HFF-Myc (cell line): ENCODE measurements around the gene FAM167B.

Experiments
- DNase-seq: peaks from one replicate; pipeline ENCODE4 v3.0.0-alpha.2; 2011; ENCODE audit warnings: low read depth; ENCODE audit errors: extremely low read depth
- H3K4me3 ChIP-seq: replicated peaks from 2 replicates; pipeline ENCODE4 v1.5.1; 2011; ENCODE audit warnings: low read depth, mild to moderate bottlenecking, control low read depth, low read length
- TF ChIP-seq, protein P1 (sequence below): IDR thresholded peaks from 2 replicates; pipeline ENCODE4 v1.5.1; 2012; ENCODE audit warnings: mild to moderate bottlenecking, low read depth, low read length, control low read depth; ENCODE audit errors: missing control alignments

FAM167B gene

GRCh38 chr1:32263744-32264143 is 16.7 kb downstream of the FAM167B start:
- H3K4me3 ChIP-seq, result no peak overlapping the region
- DNase-seq, result no peak
- TF ChIP-seq, protein P1, sequence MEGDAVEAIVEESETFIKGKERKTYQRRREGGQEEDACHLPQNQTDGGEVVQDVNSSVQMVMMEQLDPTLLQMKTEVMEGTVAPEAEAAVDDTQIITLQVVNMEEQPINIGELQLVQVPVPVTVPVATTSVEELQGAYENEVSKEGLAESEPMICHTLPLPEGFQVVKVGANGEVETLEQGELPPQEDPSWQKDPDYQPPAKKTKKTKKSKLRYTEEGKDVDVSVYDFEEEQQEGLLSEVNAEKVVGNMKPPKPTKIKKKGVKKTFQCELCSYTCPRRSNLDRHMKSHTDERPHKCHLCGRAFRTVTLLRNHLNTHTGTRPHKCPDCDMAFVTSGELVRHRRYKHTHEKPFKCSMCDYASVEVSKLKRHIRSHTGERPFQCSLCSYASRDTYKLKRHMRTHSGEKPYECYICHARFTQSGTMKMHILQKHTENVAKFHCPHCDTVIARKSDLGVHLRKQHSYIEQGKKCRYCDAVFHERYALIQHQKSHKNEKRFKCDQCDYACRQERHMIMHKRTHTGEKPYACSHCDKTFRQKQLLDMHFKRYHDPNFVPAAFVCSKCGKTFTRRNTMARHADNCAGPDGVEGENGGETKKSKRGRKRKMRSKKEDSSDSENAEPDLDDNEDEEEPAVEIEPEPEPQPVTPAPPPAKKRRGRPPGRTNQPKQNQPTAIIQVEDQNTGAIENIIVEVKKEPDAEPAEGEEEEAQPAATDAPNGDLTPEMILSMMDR, result no peak

DNA sequence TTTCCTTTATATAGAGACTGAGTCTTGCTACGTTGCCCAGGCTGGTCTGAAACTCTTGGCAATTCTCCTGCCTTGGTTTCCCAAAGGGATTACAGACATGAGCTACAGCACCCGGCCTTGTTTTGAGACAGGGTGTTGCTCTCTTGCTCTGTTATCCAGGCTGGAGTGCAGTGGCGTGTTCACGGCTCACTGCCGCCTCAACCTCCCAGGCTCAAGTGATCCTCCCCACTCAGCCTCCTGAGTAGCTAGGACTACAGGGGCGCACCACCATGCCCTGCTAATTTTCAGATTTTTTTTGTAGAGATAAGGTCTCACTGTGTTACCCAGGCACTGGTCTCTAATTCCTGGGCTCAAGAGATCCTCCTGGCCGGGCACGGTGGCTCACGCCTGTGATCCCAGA is 18.8 kb downstream of the FAM167B start:
- no peak for DNase-seq
- TF ChIP-seq, protein P1, result no peak
- H3K4me3 ChIP-seq, result no peak overlapping the region

GRCh38 chr1:32266921-32267591 is 20.0 kb downstream of the FAM167B start:
- DNase-seq, result no peak
- TF ChIP-seq, protein P1, result no peak
- no peak overlapping the region for H3K4me3 ChIP-seq

- no peak for DNase-seq
- TF ChIP-seq, protein P1, result no peak
- H3K4me3 ChIP-seq, result no peak overlapping the region
Observed at GRCh38 chr1:32269744-32270143, 22.7 kb downstream of the FAM167B start.

DNA sequence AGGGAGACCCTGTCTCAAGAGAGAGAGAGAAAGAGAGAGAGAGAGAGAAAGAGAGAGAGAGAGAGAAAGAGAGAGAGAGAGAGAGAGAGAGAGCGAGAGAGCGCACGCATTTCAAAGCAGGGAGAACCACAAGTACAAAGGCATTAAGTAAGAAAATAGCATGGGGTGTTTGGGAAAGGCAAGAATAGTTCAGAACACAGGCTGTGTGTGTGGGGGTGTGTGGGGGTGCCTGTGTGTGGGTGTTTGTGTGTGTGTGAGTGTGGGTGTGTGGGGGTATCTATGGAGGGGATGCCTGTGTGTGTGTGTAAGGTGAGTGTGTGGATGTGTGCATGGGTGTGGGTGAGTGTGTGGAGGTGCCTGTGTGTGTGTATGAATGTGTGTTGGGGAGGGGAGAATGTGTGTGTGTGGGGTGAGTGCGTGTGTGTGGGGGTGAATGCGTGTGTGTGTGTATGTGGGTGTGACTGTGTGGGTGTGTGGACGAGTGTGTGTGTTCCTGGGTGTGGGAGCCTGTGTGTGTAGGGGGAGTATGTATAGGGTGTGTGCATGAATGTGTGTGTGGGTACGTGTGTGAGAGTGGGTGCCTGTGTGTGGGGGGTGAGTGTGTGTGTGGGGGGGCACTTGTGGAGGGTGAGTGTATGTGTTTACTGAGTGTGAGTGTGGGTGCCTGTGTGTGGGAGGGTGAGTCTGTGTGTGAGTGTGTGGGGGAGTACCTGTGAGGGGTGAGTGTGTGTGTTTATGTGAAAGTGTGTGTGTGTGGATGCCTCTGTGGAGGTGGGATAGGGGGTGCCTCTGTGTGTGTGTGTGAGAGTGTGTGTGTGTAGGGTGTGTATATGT is 25.8 kb downstream of the FAM167B start:
- TF ChIP-seq, protein P1, result no peak
- no peak overlapping the region for H3K4me3 ChIP-seq
- no peak for DNase-seq

- DNase-seq, result no peak
- H3K4me3 ChIP-seq, result no peak overlapping the region
- TF ChIP-seq, protein P1, result no peak
Observed at GRCh38 chr1:32273391-32274208, 26.6 kb downstream of the FAM167B start.
